GM12878 (cell line): ENCODE measurements around the gene ELAVL2. TPM values are rescaled to one million over a fixed set of nuclear protein-coding genes. Genes with fewer than 3 reads are reported as not detected.

ENCODE experiments used
- ATAC-seq: fragments of 200-7000 bp; cut with Tn5 transposase; 3 replicates; pipeline ENCODE4 v1.9.1; 2020; ENCODE audit warnings: mild to moderate bottlenecking, moderate library complexity
- BruUV-seq: library from RNA; stranded (reverse); fragments of 400-500 nt; replicated peaks from 2 replicates; lab custom pipeline; 2021; lab: Mats Ljungman, UMichigan
- CTCF ChIA-PET: fragments of 300-600 bp; sonication (Branson Sonifier 250); formaldehyde crosslinking; extraction: SDS; loops from one replicate; lab custom pipeline; 2021; ENCODE audit warnings: inconsistent platforms; lab: Yijun Ruan, JAX
- POLR2A ChIA-PET: fragments of 350-600 bp; formaldehyde crosslinking; extraction: SDS; loops from one replicate; lab custom pipeline; 2021; ENCODE audit warnings: inconsistent platforms; lab: Charles Lee
- RAD21 ChIA-PET: fragments of 300-600 bp; sonication (Branson Sonifier 250); formaldehyde crosslinking; loops from one replicate; lab custom pipeline; 2023; ENCODE audit warnings: antibody characterized with exemption; ENCODE audit not compliant: unreplicated experiment; lab: Charles Lee
- SMC1A ChIA-PET: fragments of 300-600 bp; sonication (Branson Sonifier 250); formaldehyde crosslinking; loops from one replicate; lab custom pipeline; 2023; ENCODE audit not compliant: unreplicated experiment, uncharacterized antibody; lab: Charles Lee
- DNase-seq: peaks from one replicate; pipeline ENCODE4 v3.0.0-alpha.2; 2011; ENCODE audit warnings: low read depth, low spot score
- FAIRE-seq: peaks from 3 replicates; lab custom pipeline; 2011; peaks lifted over from hg19 to GRCh38; lab: Jason Lieb, UNC
- H2AFZ ChIP-seq: 2 replicates; pipeline ENCODE4 v1.6.0; 2011; ENCODE audit warnings: low read depth, low read length, control low read depth; ENCODE audit not compliant: control insufficient read depth
- H3K27ac ChIP-seq: 2 replicates; pipeline ENCODE4 v1.5.1; 2011; ENCODE audit warnings: control low read depth; ENCODE audit not compliant: control insufficient read depth, insufficient read depth
- H3K27me3 ChIP-seq, 2 experiments: replicated peaks in 1 of 2; 2 replicates each; pipeline versions ENCODE4 v1.6.0 to v1.6.1; 2011; ENCODE audit warnings: low read length in 1 of 2; ENCODE audit not compliant: control insufficient read depth in 2 of 2, insufficient read depth in 2 of 2
- H3K36me3 ChIP-seq, 2 experiments: 2 replicates each; pipeline ENCODE4 v1.5.1; 2011; ENCODE audit warnings: low read length in 1 of 2; ENCODE audit not compliant: control insufficient read depth in 2 of 2, insufficient read depth in 2 of 2
- H3K4me1 ChIP-seq: 2 replicates; pipeline ENCODE4 v1.6.1; 2011; ENCODE audit warnings: mild to moderate bottlenecking, low read length, moderate library complexity, mixed read lengths; ENCODE audit not compliant: control insufficient read depth, insufficient read depth
- H3K4me2 ChIP-seq: 2 replicates; pipeline ENCODE4 v1.6.0; 2011; ENCODE audit warnings: control low read depth; ENCODE audit not compliant: control insufficient read depth, insufficient read depth
- H3K4me3 ChIP-seq: fragments of 200-600 bp; sonication (generic); 2 replicates; pipeline ENCODE4 v1.5.1; 2016
- H3K79me2 ChIP-seq: 2 replicates; pipeline ENCODE4 v1.6.0; 2011; ENCODE audit warnings: low read length; ENCODE audit not compliant: control insufficient read depth, insufficient read depth
- H3K9ac ChIP-seq: 2 replicates; pipeline ENCODE4 v1.8.0; 2011; ENCODE audit warnings: low read length, control low read depth, mixed read lengths; ENCODE audit not compliant: control insufficient read depth, insufficient read depth
- H3K9me3 ChIP-seq: replicated peaks from 3 replicates; pipeline ENCODE4 v1.5.1; 2011; ENCODE audit warnings: mild to moderate bottlenecking, low read length; ENCODE audit not compliant: control insufficient read depth, insufficient read depth
- H4K20me1 ChIP-seq: 2 replicates; pipeline ENCODE4 v1.6.0; 2011; ENCODE audit not compliant: control insufficient read depth, insufficient read depth
- TBL1XR1 ChIP-seq: IDR thresholded peaks from 2 replicates; pipeline ENCODE4 v1.6.1; 2012; ENCODE audit warnings: low read depth, low read length, improper control_type of control experiment
- in situ Hi-C: fragments of 300-500 bp; cut with MboI; formaldehyde crosslinking; loops from 9 replicates; pipeline ENCODE4 v1.14.3; 2018; ENCODE audit warnings: mixed read lengths
- intact Hi-C: fragments of 100-400 bp; cut with micrococcal nuclease; formaldehyde crosslinking; loops from one replicate; pipeline ENCODE4 v1.14.2; 2022; ENCODE audit not compliant: unreplicated experiment
- polyA plus RNA-seq, 11 experiments: library from polyadenylated mRNA; depleted of rRNA in 4 of 11; unstranded in 6 of 11; stranded (reverse) in 5 of 11; fragments of >200 nt; fragmentation: Nextera tagmentation in 4 of 11; fragmentation: Illumina TruSeq in 1 of 11; extraction: Ambion mirVana in 4 of 11; extraction: Trizol in 1 of 11; gene quantifications; 1 replicate in 1 of 11; 2 replicates in 10 of 11; pipeline versions ENCODE4 v1.2.1 to v1.2.3, GENCODE V29; 2011 to 2016; ENCODE audit warnings: inconsistent platforms in 2 of 11, missing spikeins in 2 of 11, low read depth in 1 of 11
- total RNA-seq, 4 experiments: library from RNA; depleted of rRNA in 3 of 4; stranded (reverse); fragments of >200 nt in 3 of 4; fragmentation: Illumina TruSeq in 1 of 4; extraction: Trizol in 1 of 4; gene quantifications; 2 replicates each; pipeline versions ENCODE4 v1.2.1 to v1.2.3, GENCODE V29; 2013 to 2021
- TF ChIP-seq, protein P1 (sequence below): fragments of 450-650 bp; IDR thresholded peaks from 2 replicates; pipeline ENCODE4 v1.6.1; 2017; ENCODE audit warnings: mild to moderate bottlenecking, moderate library complexity

Gene ELAVL2
- total and polyA plus RNA-seq, 10 of the 15 experiments (the other 5 are each of a cell fraction or from before 2014, with no cell fraction given): 0.24 to 2.6 (median 0.76) TPM

DNA sequence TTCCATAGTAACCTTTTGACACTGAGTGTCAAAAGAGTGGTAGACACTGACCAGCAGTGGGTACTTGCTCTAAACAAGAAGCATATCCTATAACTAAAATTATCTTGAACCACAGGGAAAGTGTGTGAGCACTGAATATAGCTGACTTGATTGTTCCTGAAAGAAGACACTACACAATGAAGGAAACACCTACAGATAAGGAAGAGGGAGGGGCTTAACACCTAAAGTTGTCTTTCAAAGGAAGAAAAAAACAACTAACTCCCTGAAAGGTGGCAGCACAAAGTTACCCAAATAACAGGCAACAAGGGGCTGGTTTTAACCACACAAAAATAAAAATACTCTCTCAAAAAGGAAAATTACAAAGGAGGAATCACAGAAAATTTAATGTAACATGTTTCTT is 6.6 kb downstream of the ELAVL2 start:
- no peak overlapping the region for H2AFZ ChIP-seq
- no peak overlapping the region for H3K4me3 ChIP-seq
- no peak for TF ChIP-seq TBL1XR1
- TF ChIP-seq, protein P1, sequence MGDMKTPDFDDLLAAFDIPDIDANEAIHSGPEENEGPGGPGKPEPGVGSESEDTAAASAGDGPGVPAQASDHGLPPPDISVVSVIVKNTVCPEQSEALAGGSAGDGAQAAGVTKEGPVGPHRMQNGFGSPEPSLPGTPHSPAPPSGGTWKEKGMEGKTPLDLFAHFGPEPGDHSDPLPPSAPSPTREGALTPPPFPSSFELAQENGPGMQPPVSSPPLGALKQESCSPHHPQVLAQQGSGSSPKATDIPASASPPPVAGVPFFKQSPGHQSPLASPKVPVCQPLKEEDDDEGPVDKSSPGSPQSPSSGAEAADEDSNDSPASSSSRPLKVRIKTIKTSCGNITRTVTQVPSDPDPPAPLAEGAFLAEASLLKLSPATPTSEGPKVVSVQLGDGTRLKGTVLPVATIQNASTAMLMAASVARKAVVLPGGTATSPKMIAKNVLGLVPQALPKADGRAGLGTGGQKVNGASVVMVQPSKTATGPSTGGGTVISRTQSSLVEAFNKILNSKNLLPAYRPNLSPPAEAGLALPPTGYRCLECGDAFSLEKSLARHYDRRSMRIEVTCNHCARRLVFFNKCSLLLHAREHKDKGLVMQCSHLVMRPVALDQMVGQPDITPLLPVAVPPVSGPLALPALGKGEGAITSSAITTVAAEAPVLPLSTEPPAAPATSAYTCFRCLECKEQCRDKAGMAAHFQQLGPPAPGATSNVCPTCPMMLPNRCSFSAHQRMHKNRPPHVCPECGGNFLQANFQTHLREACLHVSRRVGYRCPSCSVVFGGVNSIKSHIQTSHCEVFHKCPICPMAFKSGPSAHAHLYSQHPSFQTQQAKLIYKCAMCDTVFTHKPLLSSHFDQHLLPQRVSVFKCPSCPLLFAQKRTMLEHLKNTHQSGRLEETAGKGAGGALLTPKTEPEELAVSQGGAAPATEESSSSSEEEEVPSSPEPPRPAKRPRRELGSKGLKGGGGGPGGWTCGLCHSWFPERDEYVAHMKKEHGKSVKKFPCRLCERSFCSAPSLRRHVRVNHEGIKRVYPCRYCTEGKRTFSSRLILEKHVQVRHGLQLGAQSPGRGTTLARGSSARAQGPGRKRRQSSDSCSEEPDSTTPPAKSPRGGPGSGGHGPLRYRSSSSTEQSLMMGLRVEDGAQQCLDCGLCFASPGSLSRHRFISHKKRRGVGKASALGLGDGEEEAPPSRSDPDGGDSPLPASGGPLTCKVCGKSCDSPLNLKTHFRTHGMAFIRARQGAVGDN: no peak
- no peaks in the 10 kb centered on the region for H3K27me3 ChIP-seq
- no peak overlapping the region for H3K4me2 ChIP-seq
- no peaks in the 10 kb centered on the region for H3K4me1 ChIP-seq
- H3K9ac ChIP-seq: no peak overlapping the region
- POLR2A ChIA-PET: interaction anchor here (0.6 to 1.3 kb wide), 2 partner anchors 41 to 219 kb away, joined by 3 read pairs; no protein-coding TSS in a partner anchor
- no peaks in the 10 kb centered on the region for H3K79me2 ChIP-seq
- in situ Hi-C loops: no loop called here
- SMC1A ChIA-PET: interaction anchor here (0.8 to 2.5 kb wide), 7 partner anchors 7 to 33 kb away, joined by 3 to 9 read pairs (median 3); no protein-coding TSS in a partner anchor
- DNase-seq (no peak), ATAC-seq (no peak; the same call in 1 of the 3 replicates), FAIRE-seq (no peak)
- no peaks in the 10 kb centered on the region for H4K20me1 ChIP-seq
- no TSS peak for BruUV-seq
- intact Hi-C loops: no loop called here
- no peaks in the 10 kb centered on the region for H3K36me3 ChIP-seq
- H3K27ac ChIP-seq: no peak overlapping the region
- RAD21 ChIA-PET: interaction anchor here (0.5 to 1.8 kb wide), 4 partner anchors 23 to 87 kb away, joined by 3 to 4 read pairs (median 3); no protein-coding TSS in a partner anchor
- H3K9me3 ChIP-seq: no peaks in the 10 kb centered on the region; the same call in 2 of the 3 replicates
- CTCF ChIA-PET: interaction anchor here (0.7 to 1.7 kb wide), 3 partner anchors 14 to 37 kb away, joined by 3 read pairs; no protein-coding TSS in a partner anchor
